ENCODE measurements around the gene OSCP1. TPM values are rescaled to one million over a fixed set of nuclear protein-coding genes. Genes with fewer than 3 reads are reported as not detected.
A peak's percentile ranks its signal among the peaks of the same experiment; 100 is the strongest.
"Not testable (repeated sequence)": the region's sequence is repeated elsewhere in the genome, so short reads cannot be mapped to it uniquely, and the experiment has no call there.

The OSCP1 gene
- polyA plus RNA-seq, 1 donor from 2014 or later, result 0.74 TPM

DNA sequence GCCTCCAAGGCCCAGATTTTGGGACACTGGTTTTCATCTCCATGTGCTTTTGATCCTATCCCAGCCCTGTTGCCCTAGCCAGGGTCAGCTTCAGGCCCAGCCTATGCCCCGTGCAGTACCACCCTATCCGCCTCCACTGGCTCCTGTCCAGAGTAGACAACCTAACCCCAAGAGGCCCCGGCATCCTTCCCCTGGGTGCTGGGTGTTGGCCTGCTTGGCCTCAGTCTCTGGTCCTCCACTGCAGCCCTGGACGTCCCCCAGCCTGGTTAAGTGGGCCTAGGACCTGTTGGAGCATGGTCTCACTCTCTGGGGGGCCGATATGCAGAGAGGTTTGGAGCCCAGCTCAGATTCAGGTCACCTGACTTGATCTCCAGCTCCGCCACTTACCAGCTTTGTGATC is 30.8 kb upstream of the OSCP1 start:
- H3K4me3 Mint-ChIP-seq, result peak overlapping the region in 1 of 4 donors; percentile 39
- H3K9me3 Mint-ChIP-seq, result peaks cover 0 to 2% (median 0%) of the 10 kb centered on the region in 3 donors
- H3K27me3 Mint-ChIP-seq, result peaks cover 15% of the 10 kb centered on the region
- peaks cover 3 to 6% (median 3%) of the 10 kb centered on the region in 3 donors for H3K4me1 Mint-ChIP-seq
- no peak overlapping the region for H3K27ac Mint-ChIP-seq
- H3K36me3 Mint-ChIP-seq, result no peaks in the 10 kb centered on the region

DNA sequence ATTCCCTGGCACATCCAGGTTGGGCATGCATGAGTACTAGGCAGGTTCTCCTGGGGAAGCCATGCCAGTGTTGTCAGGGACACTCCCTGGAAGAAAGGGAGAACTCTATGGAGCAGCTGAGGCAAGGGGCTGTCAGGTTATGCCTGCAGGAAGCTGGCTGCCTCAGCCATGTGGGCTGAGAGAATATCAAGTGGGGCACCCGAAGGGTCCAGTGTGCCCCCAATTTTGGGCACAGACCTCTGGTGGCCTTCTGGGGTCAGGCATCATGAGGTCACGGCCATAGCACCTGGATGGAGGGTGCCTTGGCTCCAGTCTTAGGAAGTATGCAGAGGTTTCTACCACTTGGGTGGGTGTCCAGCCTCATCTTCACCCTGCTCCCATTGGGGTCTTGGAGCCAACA is 29.9 kb upstream of the OSCP1 start:
- Mint-ChIP-seq H3K4me1 (peaks cover 0 to 4% (median 0%) of the 10 kb centered on the region in 3 donors), H3K27me3 (peaks cover 15% of the 10 kb centered on the region), H3K9me3 (peaks cover 0 to 2% (median 0%) of the 10 kb centered on the region in 3 donors), H3K36me3 (no peaks in the 10 kb centered on the region), H3K27ac (no peak overlapping the region), H3K4me3 (peak overlapping the region in 1 of 4 donors; percentile 52)

DNA sequence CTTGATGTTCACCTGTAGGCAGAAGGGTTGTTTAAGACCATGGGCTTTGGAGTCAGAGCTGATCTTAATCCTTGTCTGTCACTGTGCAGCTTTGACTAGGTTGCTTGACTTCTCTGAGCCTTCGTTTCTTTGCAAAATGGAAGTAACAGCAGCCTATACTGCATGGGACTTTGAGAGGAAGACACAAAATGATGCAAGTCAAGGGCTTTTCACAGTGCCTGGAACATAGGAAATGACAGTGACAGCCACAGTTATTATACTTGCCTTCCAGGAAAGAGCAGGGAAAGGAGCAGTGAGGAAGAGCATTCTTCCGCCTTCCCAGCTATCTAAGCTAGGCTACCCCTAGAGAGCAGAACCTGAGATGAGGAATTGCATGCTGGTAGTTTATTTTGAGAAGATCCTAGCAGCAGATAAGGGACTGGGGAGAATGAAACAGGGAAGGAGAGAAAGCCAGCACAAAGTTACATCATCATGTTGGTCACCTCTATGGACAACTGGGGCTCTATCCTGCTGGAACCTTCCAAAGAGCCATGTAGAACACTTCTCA is 29.3 kb upstream of the OSCP1 start:
- H3K27ac Mint-ChIP-seq, result peak overlapping the region in 1 of 3 donors; percentile 60
- peaks cover 0 to 4% (median 0%) of the 10 kb centered on the region in 3 donors for H3K4me1 Mint-ChIP-seq
- H3K4me3 Mint-ChIP-seq, result no peak overlapping the region
- H3K9me3 Mint-ChIP-seq, result peaks cover 0 to 2% (median 0%) of the 10 kb centered on the region in 3 donors
- peaks cover 15% of the 10 kb centered on the region for H3K27me3 Mint-ChIP-seq
- no peaks in the 10 kb centered on the region for H3K36me3 Mint-ChIP-seq

DNA sequence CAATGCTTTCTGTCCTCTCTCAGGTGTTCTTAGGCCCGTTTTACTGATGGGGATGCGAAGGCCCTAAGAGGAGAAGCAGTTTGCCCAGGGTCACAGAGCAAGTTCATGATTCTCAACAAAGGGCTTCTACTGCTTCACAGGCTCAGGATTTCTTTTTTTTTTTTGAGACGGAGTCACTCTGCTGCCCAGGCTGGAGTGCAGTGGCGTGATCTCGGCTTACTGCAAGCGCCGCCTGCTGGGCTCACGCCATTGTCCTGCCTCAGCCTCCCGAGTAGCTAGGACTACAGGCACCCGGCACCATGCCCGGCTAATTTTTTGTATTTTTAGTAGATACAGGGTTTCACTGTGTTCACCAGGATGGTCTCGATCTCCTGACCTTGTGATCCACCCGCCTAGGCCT is 27.4 kb upstream of the OSCP1 start:
- not testable (repeated sequence) for H3K36me3 Mint-ChIP-seq, H3K27ac Mint-ChIP-seq

DNA sequence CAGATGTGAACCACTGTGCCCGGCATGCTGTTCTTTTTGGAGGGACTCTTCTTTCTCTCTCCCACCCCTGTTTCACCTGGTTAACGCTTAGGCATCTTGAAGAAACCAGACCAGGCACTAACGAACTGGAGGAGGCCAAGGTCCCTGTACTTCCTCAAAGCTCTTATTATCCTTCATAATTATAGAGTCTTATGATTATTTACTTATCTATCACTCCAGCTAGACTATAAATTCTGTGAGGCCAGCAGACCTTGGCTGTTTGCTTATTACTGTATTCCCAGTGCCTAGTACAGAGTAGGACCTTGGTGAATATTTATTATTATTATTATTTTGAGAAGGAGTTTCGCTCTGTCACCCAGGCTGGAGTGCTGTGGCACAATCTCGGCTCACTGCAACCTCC is 26.7 kb upstream of the OSCP1 start:
- peaks cover 0 to 2% (median 0%) of the 10 kb centered on the region in 3 donors for H3K9me3 Mint-ChIP-seq
- no peak overlapping the region for H3K4me3 Mint-ChIP-seq
- H3K27me3 Mint-ChIP-seq, result peaks cover 12% of the 10 kb centered on the region
- no peak overlapping the region for H3K27ac Mint-ChIP-seq
- H3K4me1 Mint-ChIP-seq, result peaks cover 0 to 7% (median 2%) of the 10 kb centered on the region in 3 donors
- H3K36me3 Mint-ChIP-seq, result no peaks in the 10 kb centered on the region

More for the DNA sequence above, 27.4 kb upstream of the OSCP1 start:
- H3K4me3 Mint-ChIP-seq, H3K9me3 Mint-ChIP-seq, H3K4me1 Mint-ChIP-seq: not testable (repeated sequence)
- peaks cover 15% of the 10 kb centered on the region for H3K27me3 Mint-ChIP-seq

DNA sequence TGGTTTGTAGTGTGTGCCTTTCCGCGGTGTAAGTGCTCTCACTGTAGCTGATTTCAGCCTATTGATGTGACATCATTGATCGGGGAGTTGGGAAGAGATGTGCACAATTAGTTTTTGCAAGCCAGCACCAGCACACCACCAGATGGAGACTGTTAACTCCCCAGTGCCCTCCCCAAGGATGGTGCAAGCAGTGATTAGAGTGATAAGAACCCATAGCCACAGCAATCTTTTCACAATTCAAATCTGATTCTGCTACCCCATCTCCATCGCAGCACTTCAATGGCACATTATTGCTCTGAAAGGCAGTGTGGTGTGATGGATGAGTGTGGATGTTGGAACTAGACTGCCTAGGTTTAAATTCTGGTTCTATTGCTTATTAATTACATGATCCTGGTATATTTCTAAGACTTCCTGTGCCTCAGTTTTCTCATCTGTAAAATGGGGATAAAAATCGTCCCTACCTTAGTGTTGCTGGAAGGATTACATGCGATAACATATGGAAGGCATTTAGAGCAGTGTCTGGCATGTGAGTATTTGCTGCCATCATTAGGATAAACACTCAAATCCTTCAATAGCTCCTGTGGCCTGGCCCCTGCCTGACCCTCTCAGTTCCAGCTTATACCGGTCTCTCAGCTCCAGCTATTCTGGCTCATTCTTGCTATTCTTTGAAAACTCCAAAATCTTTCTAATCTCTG is 25.8 kb upstream of the OSCP1 start:
- Mint-ChIP-seq H3K36me3 (no peaks in the 10 kb centered on the region), H3K4me1 (peaks cover 0 to 7% (median 2%) of the 10 kb centered on the region in 3 donors), H3K9me3 (peaks cover 0 to 2% (median 0%) of the 10 kb centered on the region in 3 donors), H3K27me3 (peaks cover 7% of the 10 kb centered on the region), H3K4me3 (no peak overlapping the region), H3K27ac (no peak overlapping the region)

DNA sequence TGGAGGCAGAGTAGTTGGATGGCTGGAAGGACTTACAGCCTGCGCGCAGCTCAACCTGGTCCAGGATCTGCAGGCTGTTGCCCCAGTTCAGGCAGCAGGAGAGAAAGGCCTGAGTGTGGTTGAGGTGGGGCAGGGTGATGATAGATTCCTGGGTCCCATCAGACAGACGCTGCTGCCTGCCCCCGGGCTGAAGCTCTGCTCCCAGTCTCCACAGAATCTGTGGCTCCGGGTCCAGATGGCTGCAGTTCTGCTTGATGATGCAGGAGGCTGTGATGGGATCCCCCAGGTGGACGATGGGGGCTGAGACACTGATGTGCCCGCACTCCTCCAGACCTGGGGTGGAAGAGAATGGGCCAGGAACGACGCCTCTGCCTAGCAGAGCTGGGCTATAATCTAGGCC is 25.1 kb upstream of the OSCP1 start:
- Mint-ChIP-seq H3K36me3 (no peaks in the 10 kb centered on the region), H3K27me3 (peaks cover 6% of the 10 kb centered on the region), H3K4me1 (peaks cover 0 to 7% (median 2%) of the 10 kb centered on the region in 3 donors), H3K27ac (no peak overlapping the region), H3K4me3 (no peak overlapping the region), H3K9me3 (peaks cover 0 to 2% (median 0%) of the 10 kb centered on the region in 3 donors)

DNA sequence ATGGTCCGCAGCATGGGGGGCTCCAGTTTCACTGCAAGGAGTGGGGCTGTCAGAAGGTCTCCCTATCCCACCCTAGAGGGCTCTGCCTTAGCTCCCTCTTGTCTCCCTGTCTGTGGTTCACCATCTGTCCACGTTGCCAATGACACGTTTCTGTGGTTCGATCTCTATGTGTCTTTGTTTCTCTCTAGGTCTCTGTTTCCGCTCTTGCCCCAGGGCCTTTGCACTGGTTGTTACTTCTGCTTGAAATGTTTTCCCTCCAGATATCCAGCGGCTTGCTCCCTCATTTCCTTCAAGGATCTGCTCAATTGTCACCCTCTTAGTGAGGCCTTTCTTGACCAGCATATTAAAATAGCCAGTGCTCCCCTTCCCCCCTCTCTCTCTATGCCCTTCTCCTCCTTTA is 22.4 kb upstream of the OSCP1 start:
- no peak overlapping the region for H3K4me3 Mint-ChIP-seq
- H3K27ac Mint-ChIP-seq, result peak overlapping the region in 2 of 3 donors; percentile 7 to 9
- H3K36me3 Mint-ChIP-seq, result no peaks in the 10 kb centered on the region
- H3K4me1 Mint-ChIP-seq, result peaks cover 0 to 7% (median 2%) of the 10 kb centered on the region in 3 donors
- H3K9me3 Mint-ChIP-seq, result no peaks in the 10 kb centered on the region
- no peaks in the 10 kb centered on the region for H3K27me3 Mint-ChIP-seq

DNA sequence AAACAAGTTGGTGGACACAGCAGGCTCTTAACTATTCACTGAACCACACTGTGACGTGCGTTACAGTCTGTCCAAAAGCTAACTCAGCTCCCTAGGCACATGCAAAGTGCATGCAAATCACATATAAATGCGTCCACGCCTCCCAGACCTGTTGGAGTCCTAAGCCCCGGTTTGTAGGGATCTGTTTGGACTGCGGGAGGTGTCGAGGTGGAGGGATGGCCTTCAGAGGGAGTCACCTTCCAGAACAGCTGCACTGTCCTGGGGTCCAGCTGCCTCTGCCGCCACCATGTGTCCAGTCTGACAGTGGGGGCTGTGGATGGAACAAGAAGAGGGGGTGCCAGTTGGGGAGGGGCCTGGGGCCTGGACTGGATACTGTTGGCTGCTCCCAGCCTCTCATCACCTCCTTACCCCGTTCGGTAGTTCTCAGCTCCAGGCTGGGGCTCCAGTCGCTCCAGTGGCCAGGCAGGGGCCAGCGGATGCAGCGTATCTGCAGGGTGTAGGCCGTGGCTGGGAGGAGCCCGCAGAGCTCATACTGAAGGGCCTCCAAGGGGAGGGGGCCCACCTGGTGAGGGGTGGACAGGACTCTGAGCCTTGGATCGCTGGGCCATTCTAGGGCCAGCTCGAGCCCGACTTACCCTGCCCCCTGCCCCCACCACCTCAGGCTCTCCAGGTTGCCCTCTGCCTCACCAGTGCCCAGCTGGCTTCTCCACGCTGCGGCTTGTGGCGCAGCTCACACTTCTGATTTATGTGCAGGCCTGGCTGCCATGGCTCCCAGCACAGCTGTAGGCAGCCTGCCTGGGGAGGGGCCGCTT is 21.8 kb upstream of the OSCP1 start:
- Mint-ChIP-seq H3K27me3 (no peaks in the 10 kb centered on the region), H3K36me3 (no peaks in the 10 kb centered on the region), H3K4me3 (no peak overlapping the region)

DNA sequence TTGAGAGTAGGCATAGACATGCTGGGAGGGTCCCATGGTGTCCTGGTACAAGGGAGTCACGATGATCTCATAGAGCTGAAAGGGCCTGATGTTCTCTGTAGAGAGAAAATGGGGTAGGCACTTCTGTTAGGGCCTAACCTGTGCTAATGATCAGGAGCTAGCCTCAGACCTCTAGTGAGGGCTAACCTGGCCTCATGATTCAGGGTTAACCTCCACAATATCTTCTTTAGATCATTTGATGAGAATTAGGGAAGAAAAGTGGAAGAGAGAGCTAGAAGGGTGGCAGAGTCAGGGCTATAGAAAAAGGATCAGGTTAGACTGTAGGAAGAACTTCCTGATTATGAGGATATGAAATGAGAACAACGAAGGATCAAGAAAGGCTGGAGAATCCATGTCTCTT is 18.9 kb upstream of the OSCP1 start:
- Mint-ChIP-seq H3K9me3 (no peaks in the 10 kb centered on the region), H3K36me3 (no peaks in the 10 kb centered on the region), H3K27ac (peak overlapping the region in 1 of 3 donors; percentile 82)

More for the DNA sequence above, 21.8 kb upstream of the OSCP1 start:
- no peak overlapping the region for H3K27ac Mint-ChIP-seq
- no peaks in the 10 kb centered on the region for H3K9me3 Mint-ChIP-seq
- H3K4me1 Mint-ChIP-seq, result peaks cover 0 to 7% (median 2%) of the 10 kb centered on the region in 3 donors

DNA sequence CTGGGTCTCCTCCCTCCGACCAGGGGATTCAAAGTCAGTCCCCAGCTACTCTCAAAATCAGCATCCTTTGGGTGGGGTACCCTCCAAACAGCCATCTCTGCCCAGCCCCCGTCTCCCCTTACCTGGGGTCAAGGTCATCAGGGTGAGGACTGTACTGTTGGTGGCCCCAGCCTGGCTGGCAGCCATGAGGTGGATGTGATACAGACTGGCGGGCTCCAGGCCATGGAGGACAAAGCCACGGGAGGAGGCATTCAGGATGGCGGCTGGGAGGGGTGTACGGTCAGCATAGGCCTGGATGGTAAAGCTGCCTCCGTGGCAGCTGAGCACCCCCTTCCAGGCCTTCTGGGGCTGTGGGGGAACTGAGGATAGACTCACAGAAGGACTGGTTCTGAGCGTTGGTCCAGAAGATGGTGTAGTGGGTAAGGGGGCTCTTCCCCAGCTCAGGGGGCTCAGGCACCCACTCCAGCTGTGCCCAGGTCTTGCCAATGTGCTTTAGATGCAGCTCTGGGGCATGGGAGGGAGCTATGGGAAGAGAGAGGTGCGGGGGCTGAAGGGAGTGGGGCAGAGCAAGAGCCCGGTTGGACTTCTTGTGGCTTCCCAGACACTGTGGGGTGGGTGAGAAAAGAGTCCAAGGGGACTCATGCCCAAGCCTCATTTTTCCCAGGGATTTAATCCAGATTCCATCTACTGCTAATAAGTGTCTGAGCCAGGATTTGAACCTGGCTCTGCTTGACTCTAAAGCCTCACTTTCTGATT is 17.6 kb upstream of the OSCP1 start:
- Mint-ChIP-seq H3K4me3 (no peak overlapping the region), H3K4me1 (peaks cover 8 to 13% (median 9%) of the 10 kb centered on the region in 3 donors), H3K27ac (no peak overlapping the region), H3K36me3 (no peaks in the 10 kb centered on the region), H3K27me3 (no peaks in the 10 kb centered on the region), H3K9me3 (no peaks in the 10 kb centered on the region)

More for the DNA sequence above, 18.9 kb upstream of the OSCP1 start:
- Mint-ChIP-seq H3K4me3 (no peak overlapping the region), H3K27me3 (no peaks in the 10 kb centered on the region), H3K4me1 (peaks cover 5 to 8% (median 6%) of the 10 kb centered on the region in 3 donors)

DNA sequence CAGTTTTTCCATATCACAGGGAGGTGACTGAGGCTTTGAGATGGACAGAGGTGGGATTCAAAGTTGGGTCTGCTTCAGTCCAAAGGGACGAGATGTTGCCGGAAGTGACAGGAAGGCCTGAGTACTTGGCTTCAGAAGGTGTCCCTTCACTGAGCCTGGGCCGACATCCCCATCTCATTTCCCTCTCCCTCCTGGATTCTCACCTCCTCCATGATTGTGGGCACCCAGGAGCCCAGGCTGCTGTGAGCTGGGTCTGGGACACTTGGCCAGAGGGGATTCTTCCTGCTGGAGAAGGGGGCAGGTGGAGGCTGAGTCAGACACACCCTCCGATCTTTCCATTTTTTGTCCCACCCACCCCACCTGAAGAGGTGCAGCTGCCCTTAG is 16.8 kb upstream of the OSCP1 start:
- no peaks in the 10 kb centered on the region for H3K36me3 Mint-ChIP-seq
- peaks cover 8 to 11% (median 9%) of the 10 kb centered on the region in 3 donors for H3K4me1 Mint-ChIP-seq
- H3K27me3 Mint-ChIP-seq, result no peaks in the 10 kb centered on the region
- no peaks in the 10 kb centered on the region for H3K9me3 Mint-ChIP-seq
- no peak overlapping the region for H3K4me3 Mint-ChIP-seq
- H3K27ac Mint-ChIP-seq, result peak overlapping the region in 1 of 3 donors; percentile 67

DNA sequence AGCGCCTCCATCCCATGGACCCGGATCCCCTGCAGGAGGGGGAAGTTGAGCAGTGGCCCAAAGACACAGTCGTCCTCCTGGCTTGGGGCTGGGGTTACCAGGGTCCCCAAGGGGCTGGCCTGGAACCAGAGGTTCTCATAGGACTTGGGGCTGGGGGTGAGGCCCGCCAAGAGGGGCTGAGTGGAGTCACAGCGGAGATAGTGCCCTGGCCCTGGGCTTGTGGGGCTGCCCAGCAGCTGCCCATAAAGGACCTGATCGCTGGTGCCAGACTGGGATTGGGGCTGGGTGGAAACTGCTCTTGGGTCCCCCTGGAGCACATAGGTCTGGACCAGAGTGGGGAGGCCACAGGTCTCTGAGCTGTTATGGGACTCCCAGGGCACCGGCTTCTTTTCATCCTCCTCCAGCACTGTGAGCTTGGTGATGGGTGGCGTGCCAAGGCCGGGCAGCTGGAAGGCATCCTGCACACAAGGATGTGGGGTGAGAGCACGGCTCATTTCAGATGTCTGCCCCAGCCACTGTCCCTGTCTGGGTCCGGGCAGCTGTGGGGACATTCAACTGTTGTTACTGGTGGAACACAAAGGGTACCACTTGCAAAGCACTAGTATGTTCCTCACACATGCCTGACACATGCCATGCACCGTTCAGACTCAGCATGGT is 16.2 kb upstream of the OSCP1 start:
- Mint-ChIP-seq H3K36me3 (no peaks in the 10 kb centered on the region), H3K27me3 (no peaks in the 10 kb centered on the region), H3K9me3 (no peaks in the 10 kb centered on the region), H3K4me1 (peaks cover 8 to 11% (median 9%) of the 10 kb centered on the region in 3 donors), H3K27ac (peak overlapping the region in 2 of 3 donors; percentile 31 to 67), H3K4me3 (peak overlapping the region in 1 of 4 donors; percentile 100)

DNA sequence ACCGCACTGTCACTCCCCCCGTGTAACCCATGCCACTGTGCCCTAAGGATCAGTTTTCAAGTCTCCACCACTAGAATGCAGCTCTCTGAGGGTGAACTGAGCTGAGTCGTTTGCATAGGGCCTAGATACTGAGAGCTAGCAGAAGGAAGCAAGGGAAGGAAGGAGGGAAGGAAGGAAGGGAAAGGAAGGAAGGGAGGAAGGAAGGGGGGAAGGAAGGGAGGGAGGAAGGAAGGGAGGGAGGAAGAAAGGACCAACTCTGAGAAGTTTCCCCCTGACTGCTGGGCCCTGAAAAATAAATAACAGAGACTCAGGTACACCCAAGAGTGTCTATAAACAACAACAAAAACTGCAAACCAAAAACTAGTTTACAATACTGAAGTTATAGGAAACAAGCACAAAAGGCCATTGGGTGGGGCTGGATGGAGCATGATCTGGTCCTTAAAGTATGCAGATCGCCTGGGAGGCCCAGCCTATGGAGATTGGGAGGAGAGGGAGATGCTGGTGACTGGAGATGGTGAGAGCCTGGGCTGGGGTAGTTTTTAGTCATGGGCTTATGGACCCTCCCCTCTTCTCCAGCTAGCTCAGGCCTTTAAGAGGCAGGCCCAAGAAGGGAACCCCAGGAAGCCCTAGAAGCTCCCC is 15.6 kb upstream of the OSCP1 start:
- H3K4me1 Mint-ChIP-seq, result peaks cover 9 to 12% (median 11%) of the 10 kb centered on the region in 3 donors
- H3K9me3 Mint-ChIP-seq, result no peaks in the 10 kb centered on the region
- H3K27ac Mint-ChIP-seq, result peak overlapping the region in 2 of 3 donors; percentile 67 to 94
- H3K36me3 Mint-ChIP-seq, result no peaks in the 10 kb centered on the region
- H3K4me3 Mint-ChIP-seq, result peak overlapping the region in 1 of 4 donors; percentile 100
- H3K27me3 Mint-ChIP-seq, result no peaks in the 10 kb centered on the region
